Sigmoid colon (tissue), 7 donors: Measurements from ENCODE around the gene UBR1. TPM values are rescaled to one million over a fixed set of nuclear protein-coding genes. Genes with fewer than 3 reads are reported as not detected.

Experiments
- DNase-seq: peaks from one replicate; pipeline ENCODE4 v3.0.0-alpha.2; 2019
- H3K27ac ChIP-seq, 4 donors: fragments of 200-600 bp; sonication (generic); one replicate each; pipeline ENCODE4 v1.5.1; 2016 to 2019; ENCODE audit warnings: mild to moderate bottlenecking in 1 of 4
- H3K27me3 ChIP-seq, 3 donors: fragments of 200-600 bp; sonication (generic); one replicate each; pipeline ENCODE4 v1.5.1; 2019; ENCODE audit warnings: mild to moderate bottlenecking in 1 of 3
- H3K36me3 ChIP-seq, 4 donors: fragments of 200-600 bp; sonication (generic); one replicate each; pipeline ENCODE4 v1.5.1; 2016 to 2019
- H3K4me1 ChIP-seq, 4 donors: fragments of 200-600 bp; sonication (generic); one replicate each; pipeline ENCODE4 v1.5.1; 2017 to 2019
- H3K4me3 ChIP-seq, 4 donors: fragments of 200-600 bp; sonication (generic); one replicate each; pipeline ENCODE4 v1.5.1; 2017 to 2019; ENCODE audit warnings: mild to moderate bottlenecking in 2 of 4, moderate library complexity in 1 of 4
- H3K9me3 ChIP-seq, 4 donors: fragments of 200-600 bp in 3 of 4; sonication (generic) in 3 of 4; one replicate each; pipeline versions ENCODE4 v1.5.1 to v1.6.1; 2013 to 2019
- EP300 ChIP-seq, 4 donors: sonication (generic); formaldehyde crosslinking; IDR thresholded peaks; one replicate each; pipeline ENCODE4 v1.6.1; 2017; ENCODE audit warnings: antibody characterized with exemption in 4 of 4
- POLR2A ChIP-seq, 2 donors: fragments of 450-650 bp; IDR thresholded peaks; one replicate each; pipeline ENCODE4 v1.6.1; 2016; ENCODE audit warnings: antibody characterized with exemption in 2 of 2, mild to moderate bottlenecking in 2 of 2, moderate library complexity in 2 of 2
- POLR2AphosphoS5 ChIP-seq, 4 donors: sonication (generic); formaldehyde crosslinking; IDR thresholded peaks; one replicate each; pipeline ENCODE4 v1.6.1; 2017; ENCODE audit warnings: antibody characterized with exemption in 4 of 4
- WGBS, 2 donors: extraction: QIAGEN DNeasy Blood & Tissue Kit; methylation state at CpG; one replicate each; pipeline ENCODE4 v1.1.7; 2013; 5-methylcytosine and 5-hydroxymethylcytosine counted together
- intact Hi-C: fragments of 100-400 bp; cut with DNase I; formaldehyde crosslinking; loops from one replicate; pipeline ENCODE4 v1.15.1; 2023
- polyA plus RNA-seq, 3 donors: library from polyadenylated mRNA; stranded (reverse); fragments of 200-250 nt; gene quantifications; one replicate each; pipeline ENCODE4 v1.2.3, GENCODE V29; 2013
- total RNA-seq, 4 donors: library from RNA; depleted of rRNA; stranded (reverse); fragments of >200 nt; gene quantifications; one replicate each; pipeline ENCODE4 v1.1.0, GENCODE V29; 2016
- TF ChIP-seq, protein P1 (sequence below), 4 experiments: fragments of 450-650 bp in 3 of 4; fragments of 200-600 bp in 1 of 4; IDR thresholded peaks; one replicate each; pipeline ENCODE4 v1.5.1; 2016 to 2019; ENCODE audit warnings: antibody characterized with exemption in 4 of 4, mild to moderate bottlenecking in 3 of 4, moderate library complexity in 2 of 4
- donor health status: healthy with polysubstance abuse.
- donor health status: Bipolar disorder and iron deficiency.
- donor health status: healthy.

UBR1 gene
- total RNA-seq (10 to 100 TPM; 35.3 to 44.7 (median 41.9) TPM), polyA plus RNA-seq (1 to 10 TPM; 2.4 to 9.4 (median 3.7) TPM)

DNA sequence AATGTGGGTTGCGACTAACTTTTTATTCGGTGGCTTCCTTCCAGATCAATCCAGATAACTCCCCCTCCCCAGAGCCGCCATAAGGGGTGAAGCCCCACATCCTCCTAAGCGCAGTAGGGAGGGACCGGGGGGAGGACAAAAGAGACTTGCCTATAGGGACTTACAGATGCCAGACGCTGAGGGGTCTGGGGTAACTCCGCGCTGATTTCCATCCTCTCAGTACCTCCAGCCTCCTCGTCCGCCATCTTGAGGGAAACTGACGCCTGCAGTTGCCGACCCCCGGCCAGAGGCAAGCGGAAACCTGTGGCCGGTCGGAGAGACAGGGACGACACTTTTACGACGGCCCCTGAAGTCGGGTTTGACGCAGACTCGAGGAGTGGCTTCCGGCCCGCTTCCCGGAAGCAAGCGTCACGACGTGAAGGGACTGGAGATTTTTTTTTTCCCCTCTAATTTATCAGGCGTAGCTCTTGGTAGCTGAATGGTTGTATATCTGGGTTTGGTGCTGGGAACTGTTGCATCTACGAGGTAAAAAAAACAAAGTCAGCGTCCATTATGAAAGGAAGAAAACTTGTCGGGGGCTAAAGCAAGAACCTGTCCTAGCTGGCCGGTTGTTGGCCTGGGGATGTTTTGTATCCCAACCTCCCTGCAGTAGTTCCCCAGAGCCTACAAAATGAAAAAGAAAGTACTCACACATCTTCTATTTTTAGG, at the start of gene UBR1:
TSS of gene UBR1 (minus strand) at position 261 of the 708 bp plus-strand sequence. CDS start at position 245, 16 bp downstream.
- intact Hi-C loops: loop anchor here (2.0 to 10.0 kb wide), 3 partner anchors 27 to 371 kb away; partner anchors contain the start of genes CCNDBP1, CDAN1 and TMEM62
- 0% methylated on average over 33 of the region's 33 CpGs for WGBS, 2 donors
- TF ChIP-seq POLR2AphosphoS5 (IDR thresholded peaks at IDR 0.05) (peak; percentile 73 to 89 (median 86)), POLR2A (IDR thresholded peaks at IDR 0.05) (peak; percentile 38 to 45), EP300 (IDR thresholded peaks at IDR 0.05) (peak in 2 of 4 donors; percentile 27 to 46)
- TF ChIP-seq, protein P1, sequence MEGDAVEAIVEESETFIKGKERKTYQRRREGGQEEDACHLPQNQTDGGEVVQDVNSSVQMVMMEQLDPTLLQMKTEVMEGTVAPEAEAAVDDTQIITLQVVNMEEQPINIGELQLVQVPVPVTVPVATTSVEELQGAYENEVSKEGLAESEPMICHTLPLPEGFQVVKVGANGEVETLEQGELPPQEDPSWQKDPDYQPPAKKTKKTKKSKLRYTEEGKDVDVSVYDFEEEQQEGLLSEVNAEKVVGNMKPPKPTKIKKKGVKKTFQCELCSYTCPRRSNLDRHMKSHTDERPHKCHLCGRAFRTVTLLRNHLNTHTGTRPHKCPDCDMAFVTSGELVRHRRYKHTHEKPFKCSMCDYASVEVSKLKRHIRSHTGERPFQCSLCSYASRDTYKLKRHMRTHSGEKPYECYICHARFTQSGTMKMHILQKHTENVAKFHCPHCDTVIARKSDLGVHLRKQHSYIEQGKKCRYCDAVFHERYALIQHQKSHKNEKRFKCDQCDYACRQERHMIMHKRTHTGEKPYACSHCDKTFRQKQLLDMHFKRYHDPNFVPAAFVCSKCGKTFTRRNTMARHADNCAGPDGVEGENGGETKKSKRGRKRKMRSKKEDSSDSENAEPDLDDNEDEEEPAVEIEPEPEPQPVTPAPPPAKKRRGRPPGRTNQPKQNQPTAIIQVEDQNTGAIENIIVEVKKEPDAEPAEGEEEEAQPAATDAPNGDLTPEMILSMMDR (IDR thresholded peaks at IDR 0.05): no peak

DNA sequence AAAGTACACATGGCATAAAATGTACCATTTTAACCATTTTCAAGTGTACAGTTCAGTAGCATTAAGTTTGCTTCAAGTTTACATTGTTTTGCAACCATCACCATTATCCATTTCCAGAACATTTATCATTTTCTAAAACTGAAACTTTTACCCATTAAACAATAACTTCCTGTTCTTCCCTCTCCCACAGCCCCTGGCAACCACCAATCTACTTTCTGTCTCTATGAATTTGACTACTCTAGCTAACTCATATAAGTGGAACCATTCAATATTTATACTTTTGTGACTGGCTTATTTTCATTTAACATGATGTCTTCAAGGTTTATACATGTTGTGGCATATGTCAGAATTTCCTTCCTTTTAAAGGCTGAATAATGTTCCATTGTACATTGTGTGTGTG, 47.4 kb upstream of the UBR1 start:
- Histone ChIP-seq H3K36me3 (peaks cover 4 to 93% (median 14%) of the 10 kb centered on the region in 4 donors), H3K27ac (no peak overlapping the region), H3K4me1 (no peaks in the 10 kb centered on the region), H3K27me3 (no peaks in the 10 kb centered on the region), H3K9me3 (no peaks in the 10 kb centered on the region), H3K4me3 (no peak overlapping the region)
- DNase-seq: no peak
- TF ChIP-seq POLR2A (IDR thresholded peaks at IDR 0.05): no peak
- TF ChIP-seq EP300 (IDR thresholded peaks at IDR 0.05): no peak
- TF ChIP-seq, protein P1 (IDR thresholded peaks at IDR 0.05): no peak
- no peak for TF ChIP-seq POLR2AphosphoS5 (IDR thresholded peaks at IDR 0.05)
- intact Hi-C loops: no loop called here

More for the DNA sequence above, at the start of gene UBR1:
- Histone ChIP-seq H3K4me1 (peaks cover 0 to 32% (median 19%) of the 10 kb centered on the region in 4 donors), H3K4me3 (peak within 1 kb of the TSS; percentile 65 to 86 (median 72)), H3K27me3 (no peaks in the 10 kb centered on the region), H3K9me3 (no peaks in the 10 kb centered on the region), H3K36me3 (peaks cover 0 to 15% (median under 1%) of the 10 kb centered on the region in 4 donors), H3K27ac (peak within 1 kb of the TSS; percentile 86 to 88 (median 86))
- peak; percentile 96 for DNase-seq

DNA sequence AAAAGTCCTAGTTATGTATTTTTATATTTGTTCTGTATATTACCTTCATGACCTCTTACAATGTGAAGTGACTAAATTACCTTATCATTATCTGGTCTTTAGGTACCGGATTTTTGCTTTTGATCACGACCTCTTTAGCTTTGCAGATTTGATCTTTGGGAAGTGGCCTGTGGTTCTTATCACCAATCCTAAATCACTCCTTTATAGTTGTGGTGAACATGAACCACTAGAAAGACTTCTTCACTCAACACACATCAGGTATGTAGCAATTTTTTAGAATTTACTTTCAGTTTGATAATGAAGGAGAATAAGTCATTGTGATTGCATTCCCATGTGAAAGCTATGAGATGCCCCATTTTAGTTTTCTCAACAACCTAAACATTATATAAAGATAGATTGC, 45.9 kb upstream of the UBR1 start:
- Histone ChIP-seq H3K36me3 (peaks cover 0 to 93% (median 14%) of the 10 kb centered on the region in 4 donors), H3K9me3 (no peaks in the 10 kb centered on the region), H3K27me3 (no peaks in the 10 kb centered on the region), H3K4me3 (no peak overlapping the region), H3K27ac (no peak overlapping the region), H3K4me1 (no peaks in the 10 kb centered on the region)
- TF ChIP-seq EP300 (IDR thresholded peaks at IDR 0.05) (no peak), POLR2AphosphoS5 (IDR thresholded peaks at IDR 0.05) (no peak), POLR2A (IDR thresholded peaks at IDR 0.05) (no peak)
- TF ChIP-seq, protein P1 (IDR thresholded peaks at IDR 0.05): no peak
- WGBS, 2 donors: 72 to 91% methylated on average over 2 of the region's 2 CpGs
- no peak for DNase-seq
- intact Hi-C loops: no loop called here

- H3K27me3 ChIP-seq: no peaks in the 10 kb centered on the region
- no peaks in the 10 kb centered on the region for H3K4me1 ChIP-seq
- no peaks in the 10 kb centered on the region for H3K9me3 ChIP-seq
- H3K27ac ChIP-seq: no peak overlapping the region
- peaks cover 0 to 93% (median 14%) of the 10 kb centered on the region in 4 donors for H3K36me3 ChIP-seq
- no peak overlapping the region for H3K4me3 ChIP-seq
- intact Hi-C loops: no loop called here
- DNase-seq: no peak
- no peak for TF ChIP-seq EP300 (IDR thresholded peaks at IDR 0.05)
- TF ChIP-seq POLR2A (IDR thresholded peaks at IDR 0.05): no peak
- TF ChIP-seq POLR2AphosphoS5 (IDR thresholded peaks at IDR 0.05): no peak
- TF ChIP-seq, protein P1 (IDR thresholded peaks at IDR 0.05): no peak
- 94 to 95% methylated on average over 5 of the region's 5 CpGs for WGBS, 2 donors
Measured at GRCh38 chr15:43150191-43150929, 44.5 kb upstream of the UBR1 start.
